HepG2 (cell line): ENCODE data around the gene INHA. TPM values are rescaled to one million over a fixed set of nuclear protein-coding genes. Genes with fewer than 3 reads are reported as not detected.

ENCODE experiments used
- ATF1 ChIP-seq: IDR thresholded peaks from 2 replicates; pipeline ENCODE4 v1.6.1; 2016; ENCODE audit warnings: mild to moderate bottlenecking, control low read depth
- DRAP1 ChIP-seq: IDR thresholded peaks from 2 replicates; pipeline ENCODE4 v1.6.1; 2016; ENCODE audit warnings: missing genetic modification reagents, missing compliant biosample characterization
- FOXC1 ChIP-seq: sonication (generic); formaldehyde crosslinking; IDR thresholded peaks from 2 replicates; pipeline ENCODE4 v1.8.0; 2022; ENCODE audit warnings: mild to moderate bottlenecking, missing genetic modification reagents, borderline replicate concordance
- GATAD2A ChIP-seq: IDR thresholded peaks from 2 replicates; pipeline ENCODE4 v1.6.1; 2016
- KDM5B ChIP-seq: sonication (generic); formaldehyde crosslinking; IDR thresholded peaks from 2 replicates; pipeline ENCODE4 v1.4.0; 2020; ENCODE audit warnings: missing genetic modification reagents, mild to moderate bottlenecking, borderline replicate concordance
- NFE2L2 ChIP-seq: fragments of 150-350 bp; IDR thresholded peaks from 2 replicates; pipeline ENCODE4 v1.6.1; 2014; ENCODE audit warnings: low read length
- PCBP2 ChIP-seq: fragments of 200-400 bp; formaldehyde crosslinking; optimal IDR thresholded peaks from 2 replicates; pipeline ENCODE3; 2018; ENCODE audit warnings: low read length, low read depth; ENCODE audit not compliant: poor library complexity, severe bottlenecking
- PITX1 ChIP-seq: sonication (generic); formaldehyde crosslinking; IDR thresholded peaks from 2 replicates; pipeline ENCODE4 v1.5.1; 2020; ENCODE audit warnings: mild to moderate bottlenecking, missing genetic modification reagents
- SOX13 ChIP-seq, 3 experiments: fragments of 450-650 bp in 1 of 3; sonication (generic) in 1 of 3; formaldehyde crosslinking in 1 of 3; IDR thresholded peaks in 2 of 3; conservative IDR thresholded peaks in 1 of 3; 2 replicates each; pipeline versions ENCODE4 v1.5.0 to v1.6.1; 2016 to 2020; ENCODE audit warnings: antibody characterized with exemption in 1 of 3, mild to moderate bottlenecking in 1 of 3, missing compliant biosample characterization in 1 of 3, missing genetic modification reagents in 1 of 3, moderate library complexity in 1 of 3
- SPEN ChIP-seq: sonication (generic); formaldehyde crosslinking; IDR thresholded peaks from 2 replicates; pipeline ENCODE4 v1.5.1; 2020; ENCODE audit warnings: low read depth, mild to moderate bottlenecking, missing genetic modification reagents
- TOE1 ChIP-seq: sonication (generic); formaldehyde crosslinking; IDR thresholded peaks from 2 replicates; pipeline ENCODE4 v1.4.0; 2020; ENCODE audit warnings: mild to moderate bottlenecking, missing genetic modification reagents
- ZFY ChIP-seq: sonication (generic); formaldehyde crosslinking; IDR thresholded peaks from 2 replicates; pipeline ENCODE4 v1.4.0; 2020; ENCODE audit warnings: missing genetic modification reagents
- ZNF816 ChIP-seq: sonication (generic); formaldehyde crosslinking; IDR thresholded peaks from 2 replicates; pipeline ENCODE4 v1.8.0; 2022; ENCODE audit warnings: missing genetic modification reagents, mild to moderate bottlenecking, borderline replicate concordance
- ZNF891 ChIP-seq: sonication (generic); formaldehyde crosslinking; IDR thresholded peaks from 2 replicates; pipeline ENCODE4 v1.5.0; 2020; ENCODE audit warnings: mild to moderate bottlenecking, missing genetic modification reagents
- ZSCAN29 ChIP-seq: sonication (generic); formaldehyde crosslinking; conservative IDR thresholded peaks from 2 replicates; pipeline ENCODE4 v1.4.0; 2020; ENCODE audit warnings: mild to moderate bottlenecking, missing genetic modification reagents
- polyA plus RNA-seq, 8 experiments: library from polyadenylated mRNA; depleted of rRNA in 3 of 8; stranded (reverse) in 7 of 8; unstranded in 1 of 8; fragments of >200 nt; fragmentation: Illumina TruSeq in 4 of 8; extraction: Trizol in 4 of 8; gene quantifications; 2 replicates each; pipeline versions ENCODE4 v1.2.1 to v1.2.3, GENCODE V29; 2011 to 2016; ENCODE audit warnings: low read depth in 4 of 8, missing spikeins in 1 of 8, mixed read lengths in 1 of 8; ENCODE audit not compliant: insufficient read depth in 1 of 8
- total RNA-seq, 5 experiments: library from RNA; depleted of rRNA; stranded (reverse); fragments of >200 nt; fragmentation: Illumina TruSeq; extraction: Trizol; gene quantifications; 2 replicates each; pipeline ENCODE4 v1.2.3, GENCODE V29; 2016; ENCODE audit warnings: low read depth in 1 of 5
- TF ChIP-seq, protein P1 (sequence below): sonication (generic); formaldehyde crosslinking; IDR thresholded peaks from 2 replicates; pipeline ENCODE4 v1.4.0; 2020; ENCODE audit warnings: mild to moderate bottlenecking, missing genetic modification reagents
- TF ChIP-seq, protein P2 (sequence below): sonication (generic); formaldehyde crosslinking; IDR thresholded peaks from 2 replicates; pipeline ENCODE4 v1.8.1; 2023; ENCODE audit warnings: mild to moderate bottlenecking, moderate library complexity, missing genetic modification reagents
- TF ChIP-seq, protein P3 (sequence below): sonication (generic); formaldehyde crosslinking; IDR thresholded peaks from 2 replicates; pipeline ENCODE4 v1.5.1; 2020; ENCODE audit warnings: mild to moderate bottlenecking, missing genetic modification reagents, moderate library complexity
- TF ChIP-seq, protein P4 (sequence below): sonication (generic); formaldehyde crosslinking; IDR thresholded peaks from 2 replicates; pipeline ENCODE4 v1.8.0; 2022; ENCODE audit warnings: missing genetic modification reagents, mild to moderate bottlenecking, borderline replicate concordance

INHA gene
- total and polyA plus RNA-seq, 2 of the 13 experiments (the other 11 are each of a cell fraction or from before 2014, with no cell fraction given), result 4.1 to 15.2 TPM

DNA sequence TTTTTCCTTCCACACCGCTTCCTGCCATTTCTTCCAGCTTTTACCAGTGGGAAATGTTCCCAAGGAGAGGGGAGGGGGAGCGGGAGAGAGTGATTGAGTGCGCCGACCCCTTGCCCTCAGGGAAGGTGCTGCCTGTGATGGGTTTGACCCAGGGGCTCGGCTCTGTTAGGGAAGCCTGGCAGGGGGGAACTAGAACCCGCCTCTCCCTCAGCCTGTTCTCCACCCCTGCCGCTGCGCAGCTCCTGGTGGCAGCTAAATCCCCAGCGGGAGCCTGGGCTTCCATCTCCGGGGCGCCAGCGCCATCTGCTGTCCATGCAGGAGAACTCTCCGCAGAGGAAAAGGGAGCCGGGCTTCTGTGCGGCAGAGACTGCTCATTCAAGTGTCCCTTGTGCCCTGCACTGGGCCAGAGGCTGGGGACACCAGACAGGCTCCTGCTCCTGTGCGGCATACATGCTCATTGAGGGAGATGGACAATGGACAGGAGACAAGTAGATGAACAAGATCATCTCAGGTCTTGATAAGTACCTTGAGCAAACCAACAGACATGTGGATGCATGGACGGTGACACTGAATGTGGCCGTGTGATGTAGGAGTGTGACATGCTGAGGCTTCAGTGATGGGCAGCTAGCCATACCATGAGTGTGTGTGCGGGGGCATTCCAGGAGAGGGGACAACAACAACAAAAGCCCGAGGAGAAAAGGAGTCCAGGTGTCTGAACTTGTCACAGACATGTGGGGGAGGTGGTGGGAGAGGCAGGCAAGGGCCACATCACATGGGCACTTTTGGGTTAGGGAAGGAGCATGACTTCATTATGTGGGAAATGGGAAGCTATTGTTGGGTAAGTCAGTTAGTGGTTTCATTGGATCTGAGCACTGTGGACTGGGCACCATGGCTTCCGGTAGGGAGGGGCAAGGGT is 41.8 kb upstream of the INHA start (continued):
- TF ChIP-seq TOE1 (no peak), ATF1 (CRISPR knock-in tag) (no peak), PCBP2 (no peak), SOX13 (IDR thresholded peaks at IDR 0.05) (no peak), SOX13 (CRISPR knock-in tag; conservative IDR thresholded peaks at IDR 0.05 in 1 of 2, IDR thresholded peaks at IDR 0.05 in 1 of 2) (0 out of 4 replicates have a peak, but pooled peaks of 1 of the 2 experiments have one; percentile 11), ZFY (CRISPR knock-in tag) (peak; percentile 19; the same call in 1 of the 2 replicates), FOXC1 (CRISPR knock-in tag) (peak; percentile 66), ZNF816 (CRISPR knock-in tag) (no peak), GATAD2A (CRISPR knock-in tag) (0 out of 2 replicates have a peak, but pooled peaks have one; percentile 29), ZNF891 (CRISPR knock-in tag) (peak; percentile 63; the same call in 1 of the 2 replicates), SPEN (CRISPR knock-in tag) (0 out of 2 replicates have a peak, but pooled peaks have one; percentile 24), KDM5B (CRISPR knock-in tag) (peak; percentile 66; the same call in 1 of the 2 replicates), DRAP1 (0 out of 2 replicates have a peak, but pooled peaks have one; percentile 36), NFE2L2 (no peak), ZSCAN29 (CRISPR knock-in tag) (no peak), PITX1 (peak; percentile 90)
- TF ChIP-seq, protein P1, sequence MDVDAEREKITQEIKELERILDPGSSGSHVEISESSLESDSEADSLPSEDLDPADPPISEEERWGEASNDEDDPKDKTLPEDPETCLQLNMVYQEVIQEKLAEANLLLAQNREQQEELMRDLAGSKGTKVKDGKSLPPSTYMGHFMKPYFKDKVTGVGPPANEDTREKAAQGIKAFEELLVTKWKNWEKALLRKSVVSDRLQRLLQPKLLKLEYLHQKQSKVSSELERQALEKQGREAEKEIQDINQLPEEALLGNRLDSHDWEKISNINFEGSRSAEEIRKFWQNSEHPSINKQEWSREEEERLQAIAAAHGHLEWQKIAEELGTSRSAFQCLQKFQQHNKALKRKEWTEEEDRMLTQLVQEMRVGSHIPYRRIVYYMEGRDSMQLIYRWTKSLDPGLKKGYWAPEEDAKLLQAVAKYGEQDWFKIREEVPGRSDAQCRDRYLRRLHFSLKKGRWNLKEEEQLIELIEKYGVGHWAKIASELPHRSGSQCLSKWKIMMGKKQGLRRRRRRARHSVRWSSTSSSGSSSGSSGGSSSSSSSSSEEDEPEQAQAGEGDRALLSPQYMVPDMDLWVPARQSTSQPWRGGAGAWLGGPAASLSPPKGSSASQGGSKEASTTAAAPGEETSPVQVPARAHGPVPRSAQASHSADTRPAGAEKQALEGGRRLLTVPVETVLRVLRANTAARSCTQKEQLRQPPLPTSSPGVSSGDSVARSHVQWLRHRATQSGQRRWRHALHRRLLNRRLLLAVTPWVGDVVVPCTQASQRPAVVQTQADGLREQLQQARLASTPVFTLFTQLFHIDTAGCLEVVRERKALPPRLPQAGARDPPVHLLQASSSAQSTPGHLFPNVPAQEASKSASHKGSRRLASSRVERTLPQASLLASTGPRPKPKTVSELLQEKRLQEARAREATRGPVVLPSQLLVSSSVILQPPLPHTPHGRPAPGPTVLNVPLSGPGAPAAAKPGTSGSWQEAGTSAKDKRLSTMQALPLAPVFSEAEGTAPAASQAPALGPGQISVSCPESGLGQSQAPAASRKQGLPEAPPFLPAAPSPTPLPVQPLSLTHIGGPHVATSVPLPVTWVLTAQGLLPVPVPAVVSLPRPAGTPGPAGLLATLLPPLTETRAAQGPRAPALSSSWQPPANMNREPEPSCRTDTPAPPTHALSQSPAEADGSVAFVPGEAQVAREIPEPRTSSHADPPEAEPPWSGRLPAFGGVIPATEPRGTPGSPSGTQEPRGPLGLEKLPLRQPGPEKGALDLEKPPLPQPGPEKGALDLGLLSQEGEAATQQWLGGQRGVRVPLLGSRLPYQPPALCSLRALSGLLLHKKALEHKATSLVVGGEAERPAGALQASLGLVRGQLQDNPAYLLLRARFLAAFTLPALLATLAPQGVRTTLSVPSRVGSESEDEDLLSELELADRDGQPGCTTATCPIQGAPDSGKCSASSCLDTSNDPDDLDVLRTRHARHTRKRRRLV (CRISPR knock-in tag), result no peak
- TF ChIP-seq, protein P2, sequence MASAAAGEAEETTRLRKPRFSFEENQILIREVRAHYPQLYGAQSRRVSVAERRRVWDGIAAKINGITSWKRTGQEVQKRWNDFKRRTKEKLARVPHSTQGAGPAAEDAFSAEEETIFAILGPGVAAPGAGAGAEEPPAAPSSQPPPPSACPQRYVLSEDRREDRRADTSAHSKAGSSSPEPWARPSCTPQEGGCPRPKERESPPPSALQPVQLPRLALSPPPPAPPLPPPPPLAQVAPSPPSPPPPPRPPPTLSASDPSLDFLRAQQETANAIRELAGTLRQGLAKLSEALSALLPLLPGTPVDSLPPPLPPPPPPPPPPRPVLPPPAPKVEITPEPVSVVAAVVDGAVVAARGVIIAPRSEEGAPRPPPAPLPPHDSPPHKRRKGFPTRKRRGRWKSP (CRISPR knock-in tag), result peak; percentile 37; the same call in 1 of the 2 replicates
- TF ChIP-seq, protein P3, sequence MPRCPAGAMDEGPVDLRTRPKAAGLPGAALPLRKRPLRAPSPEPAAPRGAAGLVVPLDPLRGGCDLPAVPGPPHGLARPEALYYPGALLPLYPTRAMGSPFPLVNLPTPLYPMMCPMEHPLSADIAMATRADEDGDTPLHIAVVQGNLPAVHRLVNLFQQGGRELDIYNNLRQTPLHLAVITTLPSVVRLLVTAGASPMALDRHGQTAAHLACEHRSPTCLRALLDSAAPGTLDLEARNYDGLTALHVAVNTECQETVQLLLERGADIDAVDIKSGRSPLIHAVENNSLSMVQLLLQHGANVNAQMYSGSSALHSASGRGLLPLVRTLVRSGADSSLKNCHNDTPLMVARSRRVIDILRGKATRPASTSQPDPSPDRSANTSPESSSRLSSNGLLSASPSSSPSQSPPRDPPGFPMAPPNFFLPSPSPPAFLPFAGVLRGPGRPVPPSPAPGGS (CRISPR knock-in tag), result 0 out of 2 replicates have a peak, but pooled peaks have one; percentile 28
- TF ChIP-seq, protein P4, sequence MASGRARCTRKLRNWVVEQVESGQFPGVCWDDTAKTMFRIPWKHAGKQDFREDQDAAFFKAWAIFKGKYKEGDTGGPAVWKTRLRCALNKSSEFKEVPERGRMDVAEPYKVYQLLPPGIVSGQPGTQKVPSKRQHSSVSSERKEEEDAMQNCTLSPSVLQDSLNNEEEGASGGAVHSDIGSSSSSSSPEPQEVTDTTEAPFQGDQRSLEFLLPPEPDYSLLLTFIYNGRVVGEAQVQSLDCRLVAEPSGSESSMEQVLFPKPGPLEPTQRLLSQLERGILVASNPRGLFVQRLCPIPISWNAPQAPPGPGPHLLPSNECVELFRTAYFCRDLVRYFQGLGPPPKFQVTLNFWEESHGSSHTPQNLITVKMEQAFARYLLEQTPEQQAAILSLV (CRISPR knock-in tag), result peak; percentile 68
